ENCODE results near the gene ZNF441. TPM values are rescaled to one million over a fixed set of nuclear protein-coding genes. Genes with fewer than 3 reads are reported as not detected.
"Not testable (repeated sequence)": the region's sequence is repeated elsewhere in the genome, so short reads cannot be mapped to it uniquely, and the experiment has no call there.

The ZNF441 gene
- total RNA-seq, 2 donors from 2014 or later: 2.2 to 4.4 TPM

- Mint-ChIP-seq H3K27ac (no peak overlapping the region), H3K4me3 (no peak overlapping the region), H3K36me3 (ENCODE audit: low read depth) (peaks cover 70% of the 10 kb centered on the region), H3K9me3 (peaks cover 28% of the 10 kb centered on the region), H3K27me3 (ENCODE audit: insufficient read depth) (no peaks in the 10 kb centered on the region), H3K4me1 (no peaks in the 10 kb centered on the region)
- Histone ChIP-seq H3K4me3 (ENCODE audit: low read length) (no peak overlapping the region), H3K9ac (ENCODE audit: extremely low read depth, low read length, poor library complexity, severe bottlenecking) (no peak overlapping the region), H3K4me1 (ENCODE audit: control insufficient read depth, insufficient read depth, low read length) (no peaks in the 10 kb centered on the region), H3K9me3 (ENCODE audit: control insufficient read depth, low read length) (peaks cover 8% of the 10 kb centered on the region), H3K36me3 (ENCODE audit: control insufficient read depth, insufficient read depth, low read length) (peaks cover 40% of the 10 kb centered on the region), H3K27ac (ENCODE audit: low read depth, low read length) (no peak overlapping the region), H3K27me3 (ENCODE audit: control insufficient read depth, insufficient read depth, low read length, poor library complexity, severe bottlenecking) (no peaks in the 10 kb centered on the region)
- TF ChIP-seq, protein P1, sequence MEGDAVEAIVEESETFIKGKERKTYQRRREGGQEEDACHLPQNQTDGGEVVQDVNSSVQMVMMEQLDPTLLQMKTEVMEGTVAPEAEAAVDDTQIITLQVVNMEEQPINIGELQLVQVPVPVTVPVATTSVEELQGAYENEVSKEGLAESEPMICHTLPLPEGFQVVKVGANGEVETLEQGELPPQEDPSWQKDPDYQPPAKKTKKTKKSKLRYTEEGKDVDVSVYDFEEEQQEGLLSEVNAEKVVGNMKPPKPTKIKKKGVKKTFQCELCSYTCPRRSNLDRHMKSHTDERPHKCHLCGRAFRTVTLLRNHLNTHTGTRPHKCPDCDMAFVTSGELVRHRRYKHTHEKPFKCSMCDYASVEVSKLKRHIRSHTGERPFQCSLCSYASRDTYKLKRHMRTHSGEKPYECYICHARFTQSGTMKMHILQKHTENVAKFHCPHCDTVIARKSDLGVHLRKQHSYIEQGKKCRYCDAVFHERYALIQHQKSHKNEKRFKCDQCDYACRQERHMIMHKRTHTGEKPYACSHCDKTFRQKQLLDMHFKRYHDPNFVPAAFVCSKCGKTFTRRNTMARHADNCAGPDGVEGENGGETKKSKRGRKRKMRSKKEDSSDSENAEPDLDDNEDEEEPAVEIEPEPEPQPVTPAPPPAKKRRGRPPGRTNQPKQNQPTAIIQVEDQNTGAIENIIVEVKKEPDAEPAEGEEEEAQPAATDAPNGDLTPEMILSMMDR (conservative IDR thresholded peaks at IDR 0.05): no peak
- DNase-seq: no peak
- WGBS, 2 experiments (ENCODE audit: insufficient coverage in 1 of 2, insufficient read length in 1 of 2): 84 to 89% methylated on average over 2 to 5 of the region's 5 CpGs
Observed at GRCh38 chr19:11821474-11822109, 54.8 kb downstream of the ZNF441 start.

DNA sequence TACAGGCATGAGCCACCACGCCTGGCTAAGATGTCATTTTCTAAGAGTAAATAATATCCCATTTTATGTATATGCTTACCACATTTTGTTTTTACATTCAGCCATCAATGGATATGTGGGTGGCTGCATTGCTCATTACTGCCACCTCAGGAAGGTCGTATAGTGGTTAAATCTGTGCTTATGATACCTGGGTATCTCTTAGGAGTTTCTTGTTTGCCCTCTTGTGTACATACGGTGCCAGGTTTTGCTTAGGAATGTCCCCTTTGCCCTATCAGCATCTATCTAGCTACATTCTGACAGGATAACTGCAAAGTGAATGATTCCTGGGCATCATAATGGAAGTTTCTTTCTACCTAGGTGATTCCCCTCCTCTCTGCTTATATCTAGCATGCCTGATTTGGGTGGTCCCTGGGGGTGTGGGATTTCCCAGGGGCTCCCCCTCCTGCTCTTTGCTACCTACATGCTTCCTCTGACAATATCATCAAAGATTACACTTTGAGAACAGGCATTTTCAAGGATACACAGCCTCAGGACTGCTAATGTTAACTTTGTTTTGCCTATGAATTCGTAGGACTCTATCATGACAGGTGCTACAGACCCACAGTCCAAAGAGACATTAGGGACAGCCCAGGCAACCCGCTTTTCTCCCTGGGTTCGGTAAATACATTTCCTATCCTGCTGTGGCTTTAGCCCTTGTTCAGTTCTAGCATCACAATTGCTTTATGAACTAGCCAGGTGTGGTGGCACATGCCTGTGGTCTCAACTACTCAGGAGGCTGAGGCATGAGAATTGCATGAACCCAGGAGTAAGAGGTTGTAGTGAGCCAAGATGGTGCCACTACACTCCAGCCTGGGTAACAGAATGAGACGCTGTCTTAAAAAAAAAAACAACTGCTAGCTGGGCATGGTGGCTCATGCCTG is 62.4 kb downstream of the ZNF441 start:
- WGBS, 2 experiments (ENCODE audit: insufficient coverage in 1 of 2, insufficient read length in 1 of 2): 94 to 95% methylated on average over 4 to 7 of the region's 7 CpGs
- Histone ChIP-seq H3K36me3 (ENCODE audit: control insufficient read depth, insufficient read depth, low read length) (peaks cover 69% of the 10 kb centered on the region), H3K9me3 (ENCODE audit: control insufficient read depth, low read length) (peaks cover 80% of the 10 kb centered on the region)
- not testable (repeated sequence) for H3K27me3 Mint-ChIP-seq (ENCODE audit: insufficient read depth); H3K4me3 ChIP-seq (ENCODE audit: low read length); H3K4me1 Mint-ChIP-seq; H3K27ac ChIP-seq (ENCODE audit: low read depth, low read length); H3K27ac Mint-ChIP-seq; H3K4me1 ChIP-seq (ENCODE audit: control insufficient read depth, insufficient read depth, low read length); H3K27me3 ChIP-seq (ENCODE audit: control insufficient read depth, insufficient read depth, low read length, poor library complexity, severe bottlenecking); H3K9ac ChIP-seq (ENCODE audit: extremely low read depth, low read length, poor library complexity, severe bottlenecking); DNase-seq; H3K4me3 Mint-ChIP-seq
- Mint-ChIP-seq H3K9me3 (peaks cover 92% of the 10 kb centered on the region), H3K36me3 (ENCODE audit: low read depth) (peaks cover 90% of the 10 kb centered on the region)

DNA sequence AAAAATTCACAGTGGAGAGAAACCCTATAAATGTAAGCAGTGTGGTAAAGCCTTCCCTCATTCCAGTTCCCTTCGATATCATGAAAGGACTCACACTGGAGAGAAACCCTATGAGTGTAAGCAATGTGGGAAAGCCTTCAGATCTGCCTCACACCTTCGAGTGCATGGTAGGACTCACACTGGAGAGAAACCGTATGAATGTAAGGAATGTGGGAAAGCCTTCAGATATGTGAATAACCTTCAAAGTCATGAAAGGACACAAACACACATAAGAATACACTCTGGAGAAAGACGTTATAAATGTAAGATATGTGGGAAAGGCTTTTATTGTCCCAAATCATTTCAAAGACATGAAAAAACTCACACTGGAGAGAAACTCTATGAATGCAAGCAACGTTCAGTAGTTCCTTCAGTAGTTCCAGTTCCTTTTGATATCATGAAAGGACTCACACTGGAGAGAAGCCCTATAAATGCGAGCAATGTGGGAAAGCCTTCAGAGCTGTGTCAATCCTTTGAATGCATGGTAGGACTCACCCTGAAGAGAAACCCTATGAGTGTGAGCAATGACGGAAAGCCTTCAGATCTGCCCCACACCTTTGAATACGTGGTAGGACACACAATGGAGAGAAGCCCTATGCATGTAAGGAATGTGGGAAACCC is 65.6 kb downstream of the ZNF441 start:
- H3K4me1 ChIP-seq (ENCODE audit: control insufficient read depth, insufficient read depth, low read length): no peaks in the 10 kb centered on the region
- peaks cover 88% of the 10 kb centered on the region for H3K9me3 ChIP-seq (ENCODE audit: control insufficient read depth, low read length)
- TF ChIP-seq, protein P1 (conservative IDR thresholded peaks at IDR 0.05): no peak
- H3K27me3 ChIP-seq (ENCODE audit: control insufficient read depth, insufficient read depth, low read length, poor library complexity, severe bottlenecking): no peaks in the 10 kb centered on the region
- peaks cover 72% of the 10 kb centered on the region for H3K36me3 ChIP-seq (ENCODE audit: control insufficient read depth, insufficient read depth, low read length)
- Mint-ChIP-seq H3K4me3 (no peak overlapping the region), H3K27me3 (ENCODE audit: insufficient read depth) (no peaks in the 10 kb centered on the region), H3K27ac (no peak overlapping the region), H3K9me3 (peaks cover 100% of the 10 kb centered on the region), H3K4me1 (no peaks in the 10 kb centered on the region), H3K36me3 (ENCODE audit: low read depth) (peaks cover 78% of the 10 kb centered on the region)
- no peak for DNase-seq
- peak overlapping the region; percentile 66 for H3K4me3 ChIP-seq (ENCODE audit: low read length)
- no peak overlapping the region for H3K9ac ChIP-seq (ENCODE audit: extremely low read depth, low read length, poor library complexity, severe bottlenecking)
- WGBS, 2 experiments (ENCODE audit: insufficient coverage in 1 of 2, insufficient read length in 1 of 2): 94 to 95% methylated on average over 4 to 7 of the region's 8 CpGs
- H3K27ac ChIP-seq (ENCODE audit: low read depth, low read length): no peak overlapping the region

Measured in endodermal cell (in vitro differentiated cells).